Mammary epithelial cell (primary cell): Measurements from ENCODE around the gene ARHGEF10L.

Source experiments
- EZH2 ChIP-seq: IDR thresholded peaks from 2 replicates; pipeline ENCODE4 v1.6.1; 2012; ENCODE audit warnings: low read length, inconsistent platforms, borderline replicate concordance
- TF ChIP-seq, protein P1 (sequence below), 2 donors: IDR thresholded peaks in 1 of 2; conservative IDR thresholded peaks in 1 of 2; 2 replicates each; pipeline ENCODE4 v1.5.1; 2011 to 2012; ENCODE audit warnings: inconsistent platforms in 2 of 2, low read length in 2 of 2, mild to moderate bottlenecking in 2 of 2, control low read depth in 1 of 2, low read depth in 1 of 2; ENCODE audit not compliant: insufficient read depth in 1 of 2; ENCODE audit errors: extremely low read depth in 1 of 2

DNA sequence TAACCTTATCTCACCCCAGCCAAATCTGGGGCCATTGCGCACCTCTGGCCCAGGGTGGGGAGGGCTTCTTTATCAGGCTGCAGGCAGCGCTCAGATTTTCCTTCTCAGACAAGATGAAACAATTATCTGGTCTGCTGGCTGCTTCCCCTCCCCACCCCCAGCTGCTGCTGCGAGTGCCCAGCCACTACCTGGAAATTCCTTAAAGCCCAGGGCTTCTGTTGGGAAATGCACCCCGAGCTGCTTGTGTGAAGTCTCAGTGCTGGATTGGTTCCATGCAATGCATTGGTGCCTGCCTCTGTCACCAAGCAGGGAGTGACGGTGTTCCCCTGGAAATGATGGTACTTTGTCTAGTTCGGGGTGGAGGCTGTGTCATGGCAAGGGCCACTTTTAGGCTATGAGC, 197.1 kb downstream of the ARHGEF10L start:
- TF ChIP-seq, protein P1, sequence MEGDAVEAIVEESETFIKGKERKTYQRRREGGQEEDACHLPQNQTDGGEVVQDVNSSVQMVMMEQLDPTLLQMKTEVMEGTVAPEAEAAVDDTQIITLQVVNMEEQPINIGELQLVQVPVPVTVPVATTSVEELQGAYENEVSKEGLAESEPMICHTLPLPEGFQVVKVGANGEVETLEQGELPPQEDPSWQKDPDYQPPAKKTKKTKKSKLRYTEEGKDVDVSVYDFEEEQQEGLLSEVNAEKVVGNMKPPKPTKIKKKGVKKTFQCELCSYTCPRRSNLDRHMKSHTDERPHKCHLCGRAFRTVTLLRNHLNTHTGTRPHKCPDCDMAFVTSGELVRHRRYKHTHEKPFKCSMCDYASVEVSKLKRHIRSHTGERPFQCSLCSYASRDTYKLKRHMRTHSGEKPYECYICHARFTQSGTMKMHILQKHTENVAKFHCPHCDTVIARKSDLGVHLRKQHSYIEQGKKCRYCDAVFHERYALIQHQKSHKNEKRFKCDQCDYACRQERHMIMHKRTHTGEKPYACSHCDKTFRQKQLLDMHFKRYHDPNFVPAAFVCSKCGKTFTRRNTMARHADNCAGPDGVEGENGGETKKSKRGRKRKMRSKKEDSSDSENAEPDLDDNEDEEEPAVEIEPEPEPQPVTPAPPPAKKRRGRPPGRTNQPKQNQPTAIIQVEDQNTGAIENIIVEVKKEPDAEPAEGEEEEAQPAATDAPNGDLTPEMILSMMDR (conservative IDR thresholded peaks at IDR 0.05 in 1 of 2, IDR thresholded peaks at IDR 0.05 in 1 of 2; ENCODE audit: extremely low read depth in 1 of 2, insufficient read depth in 1 of 2, low read depth in 1 of 2, low read length in 2 of 2), result no peak
- no peak for TF ChIP-seq EZH2
